Measurements from ENCODE around the gene TSPAN15. TPM values are rescaled to one million over a fixed set of nuclear protein-coding genes. Genes with fewer than 3 reads are reported as not detected.
A peak's percentile ranks its signal among the peaks of the same experiment; 100 is the strongest.

The TSPAN15 gene
- total RNA-seq, 2 experiments from 2014 or later: 0.85 to 0.91 TPM

DNA sequence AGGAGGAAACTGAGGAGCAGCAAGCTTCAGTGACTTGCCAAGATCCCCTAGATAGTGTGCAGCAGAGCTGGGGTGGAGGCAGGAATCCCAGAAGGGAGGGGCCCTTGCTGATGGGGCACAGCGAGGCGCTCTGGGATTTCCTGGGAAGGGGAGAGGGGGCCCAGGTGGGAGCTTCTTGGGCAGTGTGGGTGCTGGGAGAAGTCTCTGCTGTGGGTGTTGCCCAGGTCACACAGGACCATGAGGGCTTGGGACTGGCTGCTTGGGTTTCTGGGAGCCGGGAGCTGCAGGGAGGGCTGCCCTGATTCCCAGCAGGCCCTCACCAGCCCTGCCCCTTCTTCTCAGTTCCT, 55.2 kb downstream of the TSPAN15 start:
- DNase-seq (no peak), ATAC-seq (no peak)
- no peak overlapping the region for H3K27ac Mint-ChIP-seq
- intact Hi-C loops (cut with DNase I, micrococcal nuclease): loop anchor here in 1 of 2 experiments (10.0 kb wide), 1 partner anchor 502 kb away; no protein-coding TSS in a partner anchor
- H3K9me3 Mint-ChIP-seq (ENCODE audit: low read depth): no peaks in the 10 kb centered on the region
- H3K36me3 Mint-ChIP-seq (ENCODE audit: low read depth): no peaks in the 10 kb centered on the region
- no peak overlapping the region for H3K4me3 Mint-ChIP-seq
- peaks cover 11% of the 10 kb centered on the region for H3K4me1 Mint-ChIP-seq
- ChIA-PET POLR2A (no interaction called here), CTCF (interaction anchor here (0.5 to 2.3 kb wide), 11 partner anchors 8 to 867 kb away, joined by 3 to 15 read pairs (median 3); no protein-coding TSS in a partner anchor)
- H3K27me3 Mint-ChIP-seq: no peaks in the 10 kb centered on the region

DNA sequence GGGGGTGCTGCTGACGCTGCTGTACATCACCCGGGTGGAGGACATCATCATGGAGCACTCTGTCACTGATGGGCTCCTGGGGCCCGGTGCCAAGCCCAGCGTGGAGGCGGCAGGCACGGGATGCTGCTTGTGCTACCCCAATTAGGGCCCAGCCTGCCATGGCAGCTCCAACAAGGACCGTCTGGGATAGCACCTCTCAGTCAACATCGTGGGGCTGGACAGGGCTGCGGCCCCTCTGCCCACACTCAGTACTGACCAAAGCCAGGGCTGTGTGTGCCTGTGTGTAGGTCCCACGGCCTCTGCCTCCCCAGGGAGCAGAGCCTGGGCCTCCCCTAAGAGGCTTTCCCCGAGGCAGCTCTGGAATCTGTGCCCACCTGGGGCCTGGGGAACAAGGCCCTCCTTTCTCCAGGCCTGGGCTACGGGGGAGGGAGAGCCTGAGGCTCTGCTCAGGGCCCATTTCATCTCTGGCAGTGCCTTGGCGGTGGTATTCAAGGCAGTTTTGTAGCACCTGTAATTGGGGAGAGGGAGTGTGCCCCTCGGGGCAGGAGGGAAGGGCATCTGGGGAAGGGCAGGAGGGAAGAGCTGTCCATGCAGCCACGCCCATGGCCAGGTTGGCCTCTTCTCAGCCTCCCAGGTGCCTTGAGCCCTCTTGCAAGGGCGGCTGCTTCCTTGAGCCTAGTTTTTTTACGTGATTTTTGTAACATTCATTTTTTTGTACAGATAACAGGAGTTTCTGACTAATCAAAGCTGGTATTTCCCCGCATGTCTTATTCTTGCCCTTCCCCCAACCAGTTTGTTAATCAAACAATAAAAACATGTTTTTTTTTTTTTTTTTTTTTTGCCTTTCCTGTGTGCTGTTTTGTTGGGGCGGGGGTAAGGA, 55.8 kb downstream of the TSPAN15 start:
- H3K9me3 Mint-ChIP-seq (ENCODE audit: low read depth): no peaks in the 10 kb centered on the region
- intact Hi-C loops (cut with DNase I, micrococcal nuclease): loop anchor here (1.0 to 10.0 kb wide), 3 partner anchors 99 to 502 kb away; no protein-coding TSS in a partner anchor
- H3K4me1 Mint-ChIP-seq: peaks cover 11% of the 10 kb centered on the region
- peak overlapping the region; percentile 89 for H3K27ac Mint-ChIP-seq
- H3K36me3 Mint-ChIP-seq (ENCODE audit: low read depth): no peaks in the 10 kb centered on the region
- ChIA-PET CTCF (interaction anchor here (0.5 to 2.3 kb wide), 22 partner anchors 9 to 866 kb away, joined by 3 to 15 read pairs (median 4); partner anchors contain the start of gene TACR2), POLR2A (interaction anchor here (0.6 to 0.7 kb wide), 3 partner anchors 9 to 97 kb away, joined by 3 to 5 read pairs (median 3); no protein-coding TSS in a partner anchor)
- DNase-seq (peak; percentile 17), ATAC-seq (peak; percentile 33)
- H3K4me3 Mint-ChIP-seq: peak overlapping the region; percentile 60
- H3K27me3 Mint-ChIP-seq: no peaks in the 10 kb centered on the region

DNA sequence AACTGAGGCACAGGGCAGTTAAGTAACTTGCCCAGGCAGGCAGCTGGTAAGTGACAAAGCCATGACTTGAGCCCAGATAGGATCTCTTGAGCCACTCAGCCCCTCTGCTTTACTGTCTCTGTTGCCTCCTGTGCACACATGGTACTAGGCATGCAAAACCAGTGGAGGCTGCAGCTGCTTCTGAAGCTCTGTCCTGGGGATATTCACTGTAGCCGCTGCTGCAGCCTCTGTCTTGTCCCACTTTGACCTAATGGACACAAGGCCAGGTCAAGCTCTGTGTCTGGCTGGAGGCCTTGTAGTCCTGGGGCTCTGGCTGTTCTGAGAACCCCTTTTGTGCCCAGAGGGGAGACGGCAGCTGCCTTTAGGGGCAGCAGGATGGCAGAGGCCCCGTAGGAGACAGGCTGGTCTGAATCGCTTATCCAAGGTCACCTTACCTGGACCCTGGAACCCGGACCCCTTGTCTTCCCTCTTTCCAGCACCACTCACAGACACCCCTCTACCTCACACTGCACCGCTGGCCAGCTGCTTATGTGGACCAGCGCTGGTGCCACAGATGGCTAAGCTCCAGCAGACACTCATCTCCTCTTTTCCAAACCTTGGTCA, 57.6 kb downstream of the TSPAN15 start:
- DNase-seq (no peak), ATAC-seq (no peak)
- H3K27me3 Mint-ChIP-seq: no peaks in the 10 kb centered on the region
- no peaks in the 10 kb centered on the region for H3K36me3 Mint-ChIP-seq (ENCODE audit: low read depth)
- intact Hi-C loops (cut with DNase I, micrococcal nuclease): loop anchor here (1.0 to 10.0 kb wide), 3 partner anchors 82 to 504 kb away; partner anchors contain the start of gene FAM241B (in 1 of the 2)
- H3K27ac Mint-ChIP-seq: no peak overlapping the region
- H3K4me1 Mint-ChIP-seq: peaks cover 11% of the 10 kb centered on the region
- CTCF ChIA-PET: interaction anchor here (0.5 to 1.3 kb wide), 6 partner anchors 12 to 361 kb away, joined by 3 to 8 read pairs (median 4); no protein-coding TSS in a partner anchor
- no peaks in the 10 kb centered on the region for H3K9me3 Mint-ChIP-seq (ENCODE audit: low read depth)
- H3K4me3 Mint-ChIP-seq: no peak overlapping the region
- POLR2A ChIA-PET: no interaction called here

DNA sequence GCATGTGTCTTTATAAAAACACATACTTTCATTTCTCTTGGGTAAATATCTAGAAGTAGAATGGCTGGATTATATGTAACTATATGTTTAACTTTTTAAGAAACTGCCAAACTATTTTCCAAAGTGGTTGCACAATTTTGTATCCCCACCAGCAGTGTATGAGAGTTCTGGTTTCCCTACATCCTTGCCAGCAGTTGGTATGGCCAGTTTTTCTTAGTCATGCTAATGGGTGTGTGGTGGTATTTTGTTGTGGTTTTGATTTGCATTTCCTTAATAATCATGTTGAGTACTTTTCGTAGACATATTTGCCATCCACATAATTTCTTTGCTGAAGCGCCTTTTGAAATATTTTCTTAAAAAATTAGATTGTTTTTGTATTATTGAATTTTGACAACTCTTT, 61.6 kb downstream of the TSPAN15 start:
- POLR2A ChIA-PET: no interaction called here
- Mint-ChIP-seq H3K36me3 (ENCODE audit: low read depth) (no peaks in the 10 kb centered on the region), H3K9me3 (ENCODE audit: low read depth) (no peaks in the 10 kb centered on the region), H3K27me3 (peaks cover 6% of the 10 kb centered on the region), H3K4me3 (no peak overlapping the region), H3K27ac (no peak overlapping the region), H3K4me1 (peaks cover 1% of the 10 kb centered on the region)
- no peak for ATAC-seq
- CTCF ChIA-PET: interaction anchor here (0.7 to 7.3 kb wide), 5 partner anchors 9 to 156 kb away, joined by 3 to 125 read pairs (median 5); no protein-coding TSS in a partner anchor
- intact Hi-C loops (cut with DNase I, micrococcal nuclease): no loop called here
- DNase-seq: no peak

DNA sequence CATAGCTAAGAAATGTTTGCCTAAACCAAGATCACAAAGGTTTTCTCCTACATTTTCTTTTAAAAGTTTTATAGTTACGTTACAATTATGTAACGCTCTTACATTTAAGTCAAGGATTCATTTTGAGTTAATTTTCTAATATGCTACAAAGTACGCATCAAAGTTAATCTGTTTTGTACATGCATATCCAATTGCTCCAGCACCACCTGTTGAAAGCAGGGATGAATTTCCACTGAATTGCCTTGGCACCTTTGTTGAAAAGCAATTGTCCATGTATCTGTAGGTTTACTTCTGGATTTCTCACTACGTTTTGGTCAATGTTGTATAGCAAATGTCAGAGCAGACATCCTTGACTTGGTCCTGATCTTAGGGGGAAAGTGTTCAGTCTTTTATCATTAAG, 62.4 kb downstream of the TSPAN15 start:
- no peak overlapping the region for H3K27ac Mint-ChIP-seq
- DNase-seq (no peak), ATAC-seq (no peak)
- H3K4me1 Mint-ChIP-seq: no peaks in the 10 kb centered on the region
- ChIA-PET POLR2A (no interaction called here), CTCF (interaction anchor here (0.7 to 7.3 kb wide), 9 partner anchors 9 to 202 kb away, joined by 3 to 125 read pairs (median 19); no protein-coding TSS in a partner anchor)
- intact Hi-C loops (cut with DNase I, micrococcal nuclease): loop anchor here in 1 of 2 experiments (2.0 kb wide), 2 partner anchors 287 to 401 kb away; partner anchors contain the start of gene COL13A1
- no peaks in the 10 kb centered on the region for H3K36me3 Mint-ChIP-seq (ENCODE audit: low read depth)
- no peaks in the 10 kb centered on the region for H3K9me3 Mint-ChIP-seq (ENCODE audit: low read depth)
- peaks cover 6% of the 10 kb centered on the region for H3K27me3 Mint-ChIP-seq
- H3K4me3 Mint-ChIP-seq: no peak overlapping the region

DNA sequence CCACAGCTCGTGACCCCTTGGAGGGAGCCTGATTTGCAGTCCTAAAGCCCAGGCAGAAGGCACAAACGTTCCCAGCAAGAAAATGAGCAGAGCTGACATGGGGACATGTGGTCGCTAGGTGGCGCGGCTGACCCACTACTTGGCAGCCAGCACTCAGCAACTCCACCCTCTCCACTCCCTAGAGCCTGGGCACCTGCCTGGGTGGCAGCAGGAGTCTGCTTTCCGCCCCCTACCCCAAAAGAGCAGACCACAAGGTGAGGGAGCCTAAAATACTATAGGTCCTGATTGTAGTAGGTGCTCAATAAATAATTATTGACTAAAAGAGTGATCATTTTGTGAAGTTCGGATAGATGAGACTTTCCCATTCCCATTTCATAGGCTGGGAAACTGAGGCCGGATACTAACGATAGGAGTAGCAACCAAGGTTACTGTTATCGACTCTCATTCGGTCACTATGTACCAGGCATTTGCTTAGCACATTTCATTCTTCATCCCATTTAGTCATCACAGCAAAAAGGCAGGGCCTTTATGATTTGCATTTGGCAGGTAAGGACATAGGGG, 64.5 kb downstream of the TSPAN15 start:
- ATAC-seq: peak; percentile 96
- no peak overlapping the region for H3K4me3 Mint-ChIP-seq
- peaks cover 6% of the 10 kb centered on the region for H3K27me3 Mint-ChIP-seq
- peak; percentile 90 for DNase-seq
- no peaks in the 10 kb centered on the region for H3K36me3 Mint-ChIP-seq (ENCODE audit: low read depth)
- H3K4me1 Mint-ChIP-seq: no peaks in the 10 kb centered on the region
- H3K27ac Mint-ChIP-seq: no peak overlapping the region
- no peaks in the 10 kb centered on the region for H3K9me3 Mint-ChIP-seq (ENCODE audit: low read depth)
- intact Hi-C loops (cut with DNase I, micrococcal nuclease): loop anchor here (1.0 to 5.0 kb wide), 5 partner anchors 124 to 399 kb away; partner anchors contain the start of gene COL13A1 (in 1 of the 2)
- ChIA-PET CTCF (interaction anchor here (0.7 to 7.3 kb wide), 29 partner anchors 9 to 600 kb away, joined by 3 to 125 read pairs (median 4); partner anchors contain the start of genes FAM241B and NEUROG3), POLR2A (interaction anchor here (0.5 kb wide), 1 partner anchor 9 kb away, joined by 3 read pairs; no protein-coding TSS in a partner anchor)

DNA sequence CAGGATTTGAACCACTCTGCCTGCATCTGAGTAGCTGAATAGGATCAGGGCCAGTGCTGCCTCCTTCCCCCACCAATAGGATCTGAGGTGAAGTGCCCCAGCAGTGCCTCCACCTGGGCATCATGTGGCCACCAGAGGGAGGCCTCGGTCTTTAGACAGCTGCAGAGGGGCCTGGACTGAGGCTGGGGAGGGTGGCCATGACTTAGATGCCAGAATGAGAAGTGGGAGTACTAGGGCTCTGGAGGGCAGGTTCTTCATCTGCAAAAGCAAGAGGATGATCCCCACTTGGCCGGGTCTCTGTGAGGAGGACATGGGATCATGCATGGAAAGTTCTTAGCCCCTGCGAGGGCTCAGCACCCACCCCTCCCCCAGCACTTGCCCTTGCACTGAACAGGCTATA, 65.1 kb downstream of the TSPAN15 start:
- H3K27ac Mint-ChIP-seq: no peak overlapping the region
- intact Hi-C loops (cut with DNase I, micrococcal nuclease): loop anchor here in 1 of 2 experiments (5.0 kb wide), 1 partner anchor 201 kb away; no protein-coding TSS in a partner anchor
- ChIA-PET POLR2A (no interaction called here), CTCF (interaction anchor here (1.0 to 7.3 kb wide), 14 partner anchors 9 to 199 kb away, joined by 3 to 125 read pairs (median 12); partner anchors contain the start of gene FAM241B)
- no peaks in the 10 kb centered on the region for H3K4me1 Mint-ChIP-seq
- no peak overlapping the region for H3K4me3 Mint-ChIP-seq
- peak; percentile 90 for ATAC-seq
- no peaks in the 10 kb centered on the region for H3K36me3 Mint-ChIP-seq (ENCODE audit: low read depth)
- no peaks in the 10 kb centered on the region for H3K9me3 Mint-ChIP-seq (ENCODE audit: low read depth)
- peak; percentile 67 for DNase-seq
- H3K27me3 Mint-ChIP-seq: peaks cover 6% of the 10 kb centered on the region

DNA sequence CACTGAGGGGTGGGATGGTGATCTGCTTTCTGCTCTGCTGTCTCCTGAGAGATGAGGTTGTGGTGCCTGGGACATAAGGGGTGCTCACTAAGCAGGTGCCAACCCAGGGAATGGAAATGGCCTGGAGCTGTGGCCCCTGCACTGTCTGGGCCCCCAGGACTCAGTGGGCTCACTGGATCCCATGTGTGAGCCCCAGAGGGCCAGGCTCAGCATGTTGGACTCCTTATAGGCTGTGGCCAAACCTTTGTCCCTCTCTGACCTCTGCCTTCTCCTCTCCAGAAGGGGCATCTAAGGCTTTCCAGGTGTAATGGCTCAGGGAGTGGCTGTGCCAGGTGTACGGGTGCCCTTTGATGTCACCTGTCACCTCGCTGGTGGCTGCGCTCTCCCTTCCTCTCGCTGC, 65.5 kb downstream of the TSPAN15 start:
- no peak overlapping the region for H3K4me3 Mint-ChIP-seq
- CTCF ChIA-PET: interaction anchor here (0.5 to 7.3 kb wide), 6 partner anchors 113 to 259 kb away, joined by 3 to 125 read pairs (median 20); partner anchors contain the start of gene FAM241B
- intact Hi-C loops (cut with DNase I, micrococcal nuclease): loop anchor here in 1 of 2 experiments (5.0 kb wide), 1 partner anchor 201 kb away; no protein-coding TSS in a partner anchor
- no peaks in the 10 kb centered on the region for H3K4me1 Mint-ChIP-seq
- H3K9me3 Mint-ChIP-seq (ENCODE audit: low read depth): no peaks in the 10 kb centered on the region
- ATAC-seq: no peak
- H3K36me3 Mint-ChIP-seq (ENCODE audit: low read depth): no peaks in the 10 kb centered on the region
- POLR2A ChIA-PET: no interaction called here
- peaks cover 6% of the 10 kb centered on the region for H3K27me3 Mint-ChIP-seq
- DNase-seq: no peak
- H3K27ac Mint-ChIP-seq: no peak overlapping the region

DNA sequence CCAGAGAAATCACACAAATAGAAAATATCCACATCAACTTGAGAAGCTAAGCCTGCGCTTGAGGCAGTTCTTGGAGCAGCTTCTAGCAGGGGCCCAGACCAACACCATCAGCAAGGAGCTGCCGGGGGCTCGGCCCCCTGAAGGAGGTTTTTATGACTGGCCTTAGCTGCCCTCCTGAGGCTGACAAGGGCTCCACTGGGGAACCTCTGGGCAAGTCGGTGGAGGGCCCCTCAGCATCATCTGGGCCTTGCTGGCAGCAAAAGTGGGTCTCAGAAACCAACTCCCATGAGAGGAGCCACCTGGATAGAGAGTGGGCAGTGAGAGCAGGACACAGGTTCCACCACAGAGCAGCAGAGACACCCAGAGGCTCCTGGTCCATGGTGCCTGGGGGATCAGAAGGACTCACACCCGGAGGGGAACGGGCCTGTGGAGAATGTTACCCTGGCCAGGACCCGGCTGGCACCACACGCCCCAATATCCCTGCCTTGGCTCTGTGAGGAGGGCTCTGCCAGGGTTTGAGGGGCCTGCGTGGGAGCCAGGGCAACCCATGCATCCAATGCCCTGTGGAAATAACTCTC, 66.1 kb downstream of the TSPAN15 start:
- Mint-ChIP-seq H3K9me3 (ENCODE audit: low read depth) (no peaks in the 10 kb centered on the region), H3K4me3 (no peak overlapping the region), H3K27ac (no peak overlapping the region), H3K27me3 (peaks cover 6% of the 10 kb centered on the region), H3K36me3 (ENCODE audit: low read depth) (no peaks in the 10 kb centered on the region), H3K4me1 (no peaks in the 10 kb centered on the region)
- no peak for ATAC-seq
- DNase-seq: no peak
- intact Hi-C loops (cut with DNase I, micrococcal nuclease): loop anchor here in 1 of 2 experiments (5.0 kb wide), 1 partner anchor 200 kb away; no protein-coding TSS in a partner anchor
- POLR2A ChIA-PET: no interaction called here
- CTCF ChIA-PET: interaction anchor here (0.5 to 7.3 kb wide), 6 partner anchors 112 to 260 kb away, joined by 3 to 125 read pairs (median 9); partner anchors contain the start of gene FAM241B

DNA sequence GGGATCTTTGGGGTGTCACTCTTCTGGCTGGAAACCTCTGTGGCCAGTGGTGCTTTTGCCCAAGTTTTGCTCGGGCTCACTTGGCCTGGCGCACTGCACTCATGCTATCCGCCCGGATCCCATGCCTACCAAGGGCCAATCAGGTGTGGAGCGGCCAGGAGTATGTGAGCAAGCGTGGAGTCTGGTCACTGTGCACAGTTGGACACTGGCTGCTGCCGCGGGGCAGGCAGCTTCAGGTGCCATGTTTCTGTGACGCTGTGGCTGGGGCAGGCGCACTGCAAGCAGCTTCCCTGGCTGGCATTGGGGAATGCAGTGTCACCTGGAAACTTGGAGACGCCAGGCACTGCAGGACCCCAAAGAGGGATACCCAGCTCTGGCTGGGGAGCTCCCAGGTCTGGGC, 76.7 kb downstream of the TSPAN15 start:
- ChIA-PET POLR2A (interaction anchor here (0.6 kb wide), 1 partner anchor 1980 kb away, joined by 4 read pairs; no protein-coding TSS in a partner anchor), CTCF (interaction anchor here (0.6 to 1.6 kb wide), 6 partner anchors 13 to 294 kb away, joined by 3 to 5 read pairs (median 3); no protein-coding TSS in a partner anchor)
- H3K4me3 Mint-ChIP-seq: no peak overlapping the region
- no peaks in the 10 kb centered on the region for H3K36me3 Mint-ChIP-seq (ENCODE audit: low read depth)
- no peaks in the 10 kb centered on the region for H3K9me3 Mint-ChIP-seq (ENCODE audit: low read depth)
- peaks cover 2% of the 10 kb centered on the region for H3K27me3 Mint-ChIP-seq
- ATAC-seq (no peak), DNase-seq (no peak)
- H3K4me1 Mint-ChIP-seq: no peaks in the 10 kb centered on the region
- no peak overlapping the region for H3K27ac Mint-ChIP-seq
- intact Hi-C loops (cut with DNase I, micrococcal nuclease): no loop called here

Measured in activated CD4-positive, alpha-beta T cell treated with anti-CD3 and anti-CD28 coated beads for 36 hours (primary cell).